DMS53 treated with DMSO at 0.1 percent for 48 hours (cell line): Measurements from ENCODE around the gene RNF167.
A peak's percentile ranks its signal among the peaks of the same experiment; 100 is the strongest.

ENCODE experiments used
- DNase-seq: peaks from one replicate; lab custom pipeline; 2025; ENCODE audit not compliant: unreplicated experiment; lab: John Stamatoyannopoulos, UW

Gene RNF167

GRCh38 chr17:4938688-4939545, 1.2 kb upstream of the RNF167 start:
- no peak for DNase-seq

GRCh38 chr17:4939546-4939795, 597 bp upstream of the RNF167 start:
- no peak for DNase-seq

GRCh38 chr17:4940555-4941318, 669 bp downstream of the RNF167 start:
- no peak for DNase-seq

- no peak for DNase-seq
Observed at GRCh38 chr17:4941319-4941610, 1.2 kb downstream of the RNF167 start.

- no peak for DNase-seq
Observed at GRCh38 chr17:4942760-4943508, 2.9 kb downstream of the RNF167 start.

- no peak for DNase-seq
Observed at GRCh38 chr17:4944163-4944553, 4.1 kb downstream of the RNF167 start.

- no peak for DNase-seq
Observed at GRCh38 chr17:4944554-4945175, 4.6 kb downstream of the RNF167 start.

- DNase-seq, result peak; percentile 69
Observed at GRCh38 chr17:4945176-4945943, 5.3 kb downstream of the RNF167 start.

GRCh38 chr17:4945944-4946280, 5.8 kb downstream of the RNF167 start:
- DNase-seq, result no peak

- no peak for DNase-seq
Observed at GRCh38 chr17:4946312-4946976, 6.4 kb downstream of the RNF167 start.

GRCh38 chr17:4947010-4947410, 6.9 kb downstream of the RNF167 start:
- no peak for DNase-seq

GRCh38 chr17:4947411-4948165, 7.5 kb downstream of the RNF167 start:
- no peak for DNase-seq

GRCh38 chr17:4948166-4948930, 8.3 kb downstream of the RNF167 start, which contains the start of gene PFN1:
Gene PFN1 (minus strand): TSS chr17:4948530. CDS start chr17:4948394, 136 bp downstream.
- DNase-seq, result peak; percentile 70

- DNase-seq, result peak; percentile 79
Observed at GRCh38 chr17:4948931-4949320, 8.9 kb downstream of the RNF167 start.

GRCh38 chr17:4949321-4950074, 9.4 kb downstream of the RNF167 start:
- peak; percentile 45 for DNase-seq

- peak; percentile 45 for DNase-seq
Observed at GRCh38 chr17:4950075-4950745, 10.1 kb downstream of the RNF167 start.

GRCh38 chr17:4950746-4951204, 10.7 kb downstream of the RNF167 start, which contains the start of gene ENO3:
Gene ENO3 (plus strand): TSS chr17:4951119. CDS start chr17:4951830, 711 bp downstream.
- no peak for DNase-seq
